Glutamatergic neuron (in vitro differentiated cells): ENCODE data around the gene GRID1. TPM values are rescaled to one million over a fixed set of nuclear protein-coding genes. Genes with fewer than 3 reads are reported as not detected.

Experiments used
- DNase-seq: peaks from one replicate; pipeline ENCODE4 v3.0.0; 2022
- H3K27ac Mint-ChIP-seq: one replicate; pipeline ENCODE4 v1.8.0; 2020; ENCODE audit warnings: mild to moderate bottlenecking, mixed read lengths, inconsistent platforms; ENCODE audit not compliant: unreplicated experiment
- H3K27me3 Mint-ChIP-seq: one replicate; pipeline ENCODE4 v1.8.0; 2020; ENCODE audit warnings: mild to moderate bottlenecking, moderate library complexity, mixed read lengths, inconsistent platforms; ENCODE audit not compliant: unreplicated experiment
- H3K36me3 Mint-ChIP-seq: one replicate; pipeline ENCODE4 v1.8.0; 2020; ENCODE audit warnings: mild to moderate bottlenecking, mixed read lengths, inconsistent platforms; ENCODE audit not compliant: unreplicated experiment
- H3K4me1 Mint-ChIP-seq: one replicate; pipeline ENCODE4 v1.8.0; 2020; ENCODE audit warnings: mild to moderate bottlenecking, low read depth, mixed read lengths, inconsistent platforms; ENCODE audit not compliant: unreplicated experiment
- H3K4me3 Mint-ChIP-seq: one replicate; pipeline ENCODE4 v1.8.0; 2020; ENCODE audit warnings: mild to moderate bottlenecking, mixed read lengths, inconsistent platforms; ENCODE audit not compliant: unreplicated experiment
- H3K9me3 Mint-ChIP-seq: one replicate; pipeline ENCODE4 v1.8.0; 2020; ENCODE audit warnings: mild to moderate bottlenecking, moderate library complexity, mixed read lengths, inconsistent platforms; ENCODE audit not compliant: unreplicated experiment
- CTCF ChIP-seq: fragments of 200-600 bp; sonication (generic); IDR thresholded peaks from one replicate; pipeline ENCODE4 v1.5.0; 2021; ENCODE audit not compliant: partially characterized antibody, unreplicated experiment
- total RNA-seq: library from RNA; stranded (reverse); fragmentation: NEBNext Ultra II Directional; extraction: Animal tissue kit (Norgen Biotek cat#: 25700); gene quantifications from one replicate; pipeline ENCODE4 v1.2.1, GENCODE V29; 2021; ENCODE audit not compliant: unreplicated experiment

The GRID1 gene
- total RNA-seq, 1 donor from 2014 or later: 8.0 TPM

DNA sequence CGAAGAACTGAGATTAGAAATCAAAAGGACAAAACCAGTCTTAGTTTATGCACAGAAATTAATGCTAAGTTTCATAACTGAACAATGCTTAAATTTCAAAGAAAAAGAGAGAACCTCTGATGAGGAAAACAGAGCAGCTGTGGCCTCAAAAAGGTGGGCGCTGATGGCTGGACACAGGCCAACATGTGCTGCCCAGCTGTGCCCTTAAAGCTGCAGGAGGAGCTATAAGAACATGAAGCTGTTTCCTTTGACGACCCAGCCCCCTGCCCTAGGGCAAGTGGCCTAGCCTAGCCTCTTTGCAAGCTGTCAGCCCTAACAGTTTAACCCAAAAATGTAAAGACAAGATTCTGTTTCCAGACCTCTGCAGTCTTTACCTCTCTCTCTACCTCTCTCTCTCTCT lies 107.7 kb downstream of the GRID1 start:
- Mint-ChIP-seq H3K27me3 (peaks cover 14% of the 10 kb centered on the region), H3K4me1 (peaks cover 30% of the 10 kb centered on the region), H3K27ac (peak overlapping the region; percentile 83), H3K9me3 (peaks cover 11% of the 10 kb centered on the region), H3K36me3 (no peaks in the 10 kb centered on the region), H3K4me3 (no peak overlapping the region)
- DNase-seq: no peak
- TF ChIP-seq CTCF: no peak

GRCh38 chr10:86258499-86258898 lies 108.1 kb downstream of the GRID1 start:
- Mint-ChIP-seq H3K4me3 (no peak overlapping the region), H3K9me3 (peaks cover 14% of the 10 kb centered on the region), H3K36me3 (no peaks in the 10 kb centered on the region), H3K27ac (peak overlapping the region; percentile 83), H3K4me1 (peaks cover 34% of the 10 kb centered on the region), H3K27me3 (peaks cover 17% of the 10 kb centered on the region)
- no peak for DNase-seq
- no peak for TF ChIP-seq CTCF

DNA sequence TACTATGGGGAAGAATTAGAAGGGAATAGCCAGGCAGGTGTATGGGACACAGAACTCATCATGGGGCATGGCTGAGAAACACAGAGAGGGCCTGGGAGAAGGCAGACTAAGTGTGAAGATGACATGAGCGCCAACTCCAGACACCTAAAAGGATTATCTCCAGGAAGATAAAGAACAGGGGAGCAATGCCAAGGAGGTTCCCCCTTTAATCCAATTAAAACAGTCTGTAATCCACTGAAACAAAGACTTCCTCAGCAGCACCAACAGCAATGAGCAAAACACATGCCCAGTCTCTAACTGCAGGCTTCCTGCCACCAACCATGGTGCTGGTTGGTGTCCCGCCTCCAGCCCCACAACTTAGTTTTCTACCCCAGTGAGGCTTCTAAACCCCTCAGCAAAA lies 108.9 kb downstream of the GRID1 start:
- no peak overlapping the region for H3K4me3 Mint-ChIP-seq
- peaks cover 18% of the 10 kb centered on the region for H3K27me3 Mint-ChIP-seq
- H3K9me3 Mint-ChIP-seq: peaks cover 18% of the 10 kb centered on the region
- no peaks in the 10 kb centered on the region for H3K36me3 Mint-ChIP-seq
- no peak overlapping the region for H3K27ac Mint-ChIP-seq
- no peak for DNase-seq
- H3K4me1 Mint-ChIP-seq: peaks cover 41% of the 10 kb centered on the region
- no peak for TF ChIP-seq CTCF

DNA sequence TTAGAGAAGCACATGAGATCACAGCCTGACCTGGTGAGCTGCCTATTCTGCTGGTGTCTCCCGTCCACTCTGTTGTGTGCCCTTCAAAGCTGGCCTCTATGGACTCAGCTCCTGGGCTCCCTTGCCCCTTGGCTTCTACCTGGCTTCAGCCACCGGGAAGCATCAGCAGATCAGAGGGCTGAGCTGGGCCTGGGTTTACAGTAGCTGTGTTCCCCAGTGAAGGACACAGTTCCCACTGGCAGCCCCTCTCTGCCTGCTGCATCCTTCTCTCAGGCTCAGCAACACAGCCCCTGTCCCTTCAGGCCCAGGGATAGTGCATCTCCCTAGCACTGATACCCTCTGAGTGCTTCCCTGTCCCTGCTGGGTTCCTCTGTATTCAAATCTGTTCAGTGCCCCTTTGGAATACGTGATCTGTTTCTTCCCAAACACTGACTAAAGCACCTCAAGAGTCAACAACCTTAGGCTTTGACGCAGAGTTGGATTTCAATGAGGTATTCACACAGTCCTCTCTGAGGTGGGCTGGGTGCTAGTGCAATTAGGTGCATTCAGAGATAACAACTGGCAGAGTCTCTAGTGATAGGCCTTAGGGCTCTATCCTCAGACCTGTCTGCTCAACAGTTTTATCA lies 109.8 kb downstream of the GRID1 start:
- no peak for DNase-seq

More for the DNA sequence above, 109.8 kb downstream of the GRID1 start:
- Mint-ChIP-seq H3K4me1 (peaks cover 50% of the 10 kb centered on the region), H3K27me3 (peaks cover 23% of the 10 kb centered on the region), H3K9me3 (peaks cover 21% of the 10 kb centered on the region), H3K4me3 (no peak overlapping the region), H3K36me3 (no peaks in the 10 kb centered on the region), H3K27ac (no peak overlapping the region)
- TF ChIP-seq CTCF: no peak
